GM21423 (cell line): ENCODE results near the gene PRPF40B.

Experiments
- ATAC-seq: cut with Tn5 transposase; IDR thresholded peaks from one replicate; pipeline ENCODE4 v1.9.1; 2021; ENCODE audit warnings: mild to moderate bottlenecking, moderate library complexity; ENCODE audit not compliant: unreplicated experiment

The PRPF40B gene

DNA sequence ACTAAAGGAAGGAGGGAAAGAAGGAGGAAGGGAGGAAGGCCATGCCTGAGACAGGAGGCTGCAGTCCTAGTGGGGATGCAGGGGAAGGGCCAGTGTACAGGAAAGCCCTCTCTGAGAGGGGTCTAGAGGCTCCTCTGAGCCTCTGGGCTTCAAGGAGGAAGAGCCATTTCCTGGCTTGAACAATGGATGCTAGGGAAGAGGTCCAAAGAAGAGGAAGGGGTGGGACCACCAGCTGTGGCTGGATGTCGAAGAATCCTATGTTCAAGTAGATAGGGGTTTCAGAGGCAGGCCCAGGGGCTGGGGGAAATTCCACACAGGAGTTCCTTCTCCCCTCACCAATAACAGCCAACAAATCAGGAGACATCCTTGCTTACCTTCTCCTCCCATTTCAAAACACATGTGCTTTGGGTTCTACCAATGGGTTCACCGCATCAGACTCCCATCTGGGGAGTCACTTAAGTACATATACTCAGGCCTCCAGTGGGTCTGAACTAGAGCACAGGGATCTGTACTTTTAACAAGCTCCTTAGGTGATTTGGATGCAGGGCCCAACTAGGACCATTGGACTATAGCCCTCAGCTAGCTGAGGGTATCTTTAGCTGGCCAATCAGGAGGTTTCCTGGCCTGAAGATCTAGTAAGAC, 32.4 kb downstream of the PRPF40B start:
- no peak for ATAC-seq

- no peak for ATAC-seq
Observed at GRCh38 chr12:49658276-49658675, 34.9 kb downstream of the PRPF40B start.

- no peak for ATAC-seq
Observed at GRCh38 chr12:49659753-49660152, 36.4 kb downstream of the PRPF40B start.

DNA sequence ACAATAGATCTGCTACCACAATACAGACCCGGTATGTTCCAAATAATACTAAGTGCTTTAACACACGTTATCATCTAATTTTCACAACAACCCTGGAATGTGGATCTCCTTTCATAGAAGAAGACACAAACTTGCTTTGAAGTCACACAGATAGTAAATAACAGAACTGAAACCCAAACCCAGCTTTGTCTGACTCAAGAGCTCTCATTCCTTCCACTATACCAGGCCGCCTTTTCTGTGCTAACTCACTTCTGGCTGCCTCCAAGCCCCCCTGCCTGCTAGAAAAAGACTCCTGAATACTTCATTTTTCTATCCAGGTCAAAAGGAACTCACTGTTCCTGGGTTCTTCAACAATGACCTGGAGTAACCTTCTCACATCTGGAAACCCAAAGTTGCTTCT, 37.8 kb downstream of the PRPF40B start:
- no peak for ATAC-seq

GRCh38 chr12:49661746-49662145, 38.4 kb downstream of the PRPF40B start:
- no peak for ATAC-seq

DNA sequence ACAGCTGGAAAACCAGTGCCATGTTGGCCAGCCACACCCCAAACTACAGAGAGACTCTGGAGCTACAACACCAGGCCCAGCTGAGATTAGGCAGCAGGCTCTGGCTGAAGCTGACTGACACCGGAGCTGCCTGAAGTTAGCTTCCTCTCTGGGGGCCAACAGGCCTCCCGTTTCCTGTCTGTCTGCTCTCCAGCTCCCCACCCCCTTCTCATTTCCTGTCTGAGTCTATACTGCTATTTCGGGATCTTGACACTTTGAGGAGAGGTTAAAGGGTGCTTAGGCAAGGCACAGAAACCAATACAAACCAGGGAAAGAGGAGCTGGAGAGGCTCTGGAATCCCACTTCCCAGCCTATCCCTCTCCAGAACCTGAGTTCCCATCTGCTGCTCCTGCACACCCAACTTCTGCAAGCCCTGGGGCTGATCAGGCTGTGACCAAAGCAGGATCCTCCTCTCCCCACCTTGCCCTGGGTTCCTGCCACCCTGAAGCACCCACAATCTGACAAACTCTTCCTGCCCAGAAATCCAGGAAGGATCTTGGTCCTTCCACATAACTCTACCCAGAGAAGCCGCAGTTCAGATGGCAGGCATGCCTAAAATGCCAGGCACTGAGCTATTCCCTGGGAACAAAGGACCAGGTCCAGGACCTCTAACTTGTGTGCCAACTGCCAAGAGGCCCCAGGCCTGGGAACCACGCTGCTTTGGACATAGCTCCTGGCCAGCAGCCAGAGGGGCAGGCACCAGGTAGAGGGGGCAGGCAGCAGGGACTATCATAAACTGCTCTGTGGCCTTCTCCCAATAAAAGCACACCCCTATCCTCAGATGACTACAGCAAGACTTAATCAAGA, 39.9 kb downstream of the PRPF40B start:
- peak; percentile 57 for ATAC-seq

DNA sequence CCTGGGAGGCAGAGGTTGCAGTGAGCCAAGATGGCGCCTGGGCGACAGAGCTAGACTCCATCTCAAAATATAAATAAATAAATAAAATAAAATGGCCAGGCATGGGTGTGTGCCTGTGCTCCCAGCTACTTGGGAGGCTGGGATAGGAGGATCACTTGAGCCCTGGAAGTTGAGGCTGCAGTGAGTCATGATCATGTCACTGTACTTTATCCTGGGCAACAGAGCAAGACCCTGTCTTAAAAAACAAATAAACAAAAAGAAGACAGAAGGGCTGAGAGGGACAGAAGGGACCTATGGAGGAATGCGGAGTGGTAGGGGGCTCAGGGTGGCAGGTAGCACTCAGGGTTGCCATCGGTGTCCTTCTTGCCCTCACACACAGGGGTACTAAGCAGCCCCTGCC, 40.8 kb downstream of the PRPF40B start:
- no peak for ATAC-seq

GRCh38 chr12:49664591-49665239, 41.4 kb downstream of the PRPF40B start:
- ATAC-seq, result peak; percentile 49

GRCh38 chr12:49665384-49665783, 42.0 kb downstream of the PRPF40B start:
- no peak for ATAC-seq

DNA sequence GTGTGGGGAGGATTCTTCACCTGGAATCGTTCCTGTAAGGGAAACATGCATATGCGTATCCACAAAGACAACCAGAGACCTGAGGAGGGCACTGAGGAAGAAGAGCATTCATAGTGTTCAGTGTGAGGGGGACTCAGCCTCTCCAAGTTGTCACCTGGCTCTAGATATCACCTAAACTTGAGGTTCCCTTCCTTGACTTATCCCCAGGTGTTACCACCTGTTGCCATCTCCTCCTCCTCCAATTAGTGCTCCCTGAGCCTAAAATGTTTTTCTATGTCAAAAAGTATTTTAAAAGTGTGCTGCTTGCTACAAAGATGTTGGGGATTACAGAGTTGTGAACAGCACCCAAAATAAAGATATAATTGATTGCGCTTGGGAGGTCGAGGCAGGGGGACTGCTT, 42.8 kb downstream of the PRPF40B start:
- no peak for ATAC-seq

GRCh38 chr12:49667325-49668090, 44.1 kb downstream of the PRPF40B start:
- ATAC-seq, result no peak

DNA sequence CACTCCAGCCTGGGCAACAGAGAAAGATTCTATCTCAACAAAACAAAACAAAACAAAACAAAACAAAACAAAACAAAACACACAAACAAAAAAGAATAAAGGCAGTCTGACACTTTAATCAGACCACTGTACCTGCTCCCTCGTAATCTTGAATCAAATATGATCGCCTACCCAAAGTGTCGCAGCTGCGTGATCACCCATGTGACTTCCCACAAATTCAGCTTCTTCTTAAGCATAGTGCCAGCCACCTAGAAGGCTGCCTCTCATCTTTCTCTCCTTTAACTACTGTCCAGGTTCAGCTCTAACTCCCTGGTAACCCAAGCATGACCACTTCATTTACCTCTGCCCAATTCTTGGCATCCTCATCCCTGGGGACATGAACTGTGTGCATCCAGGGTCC, 46.4 kb downstream of the PRPF40B start:
- no peak for ATAC-seq

DNA sequence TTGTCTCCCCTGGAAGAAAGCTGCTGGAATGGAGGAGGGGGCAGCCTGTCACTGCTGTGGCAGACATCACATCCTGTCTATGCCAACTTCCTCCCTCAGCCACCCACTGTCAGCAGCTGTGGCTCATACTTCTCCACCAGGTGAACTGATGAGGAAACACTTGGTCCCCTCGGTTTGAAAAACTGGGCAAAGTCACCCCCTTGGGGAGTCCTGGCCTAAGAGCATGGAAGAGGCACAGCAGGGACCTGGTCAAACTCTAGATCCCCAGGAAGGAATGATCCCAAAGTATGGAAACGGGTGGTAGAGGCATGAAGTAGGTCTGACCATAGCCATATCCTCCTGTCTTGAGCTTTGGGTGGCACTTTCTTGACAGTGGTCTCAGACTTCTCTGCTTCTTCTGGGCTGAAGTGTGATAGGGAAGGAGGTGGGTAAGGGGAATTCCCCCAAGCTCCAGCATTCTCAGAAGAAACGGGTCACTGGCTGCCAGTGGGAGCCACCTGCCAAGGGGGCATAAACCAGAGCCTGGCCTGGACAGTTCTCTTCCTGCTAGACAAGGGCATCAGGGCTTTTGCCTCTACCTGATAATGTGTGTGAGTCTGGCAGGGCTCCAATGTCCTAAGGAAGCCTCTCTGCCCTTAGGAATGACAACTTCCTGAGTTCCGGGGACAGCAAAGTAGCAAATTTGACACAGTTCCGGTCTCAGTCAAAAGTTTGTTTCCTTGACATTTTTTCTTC, 47.8 kb downstream of the PRPF40B start:
- ATAC-seq, result no peak

GRCh38 chr12:49672301-49673217, 49.2 kb downstream of the PRPF40B start:
- ATAC-seq, result no peak

GRCh38 chr12:49673446-49674317, 50.3 kb downstream of the PRPF40B start:
- no peak for ATAC-seq

DNA sequence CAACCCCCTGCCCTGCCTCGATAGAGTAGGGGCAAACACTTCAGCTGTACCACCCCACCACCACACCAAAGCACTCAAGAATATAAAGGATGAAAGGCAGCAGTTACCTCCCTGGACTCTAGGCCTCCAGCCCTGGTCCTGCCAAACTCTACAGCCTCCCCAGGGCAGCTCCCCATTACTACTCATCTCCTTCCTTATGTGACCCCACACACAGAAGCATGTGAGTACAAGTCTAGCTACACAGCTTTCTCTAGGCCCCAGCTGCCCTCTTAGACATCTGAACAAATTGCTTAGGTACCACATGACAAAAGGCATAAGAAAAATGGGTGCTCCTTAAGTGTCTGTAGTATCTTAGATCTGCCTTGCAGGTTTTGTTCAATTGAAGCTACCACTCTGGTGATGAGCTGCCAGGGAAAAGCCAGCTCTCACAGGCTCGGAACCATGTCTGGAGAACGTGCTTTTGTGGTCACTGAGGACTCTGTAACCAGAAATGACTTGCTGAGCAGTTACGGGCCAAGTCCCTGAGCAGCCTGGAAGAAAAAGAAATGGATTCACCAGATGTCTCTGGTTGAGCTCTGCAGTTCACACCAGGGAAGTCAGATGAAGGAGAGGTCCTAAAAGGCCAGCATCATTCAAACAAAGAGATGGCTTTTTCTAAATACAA, 51.1 kb downstream of the PRPF40B start:
- ATAC-seq, result no peak

DNA sequence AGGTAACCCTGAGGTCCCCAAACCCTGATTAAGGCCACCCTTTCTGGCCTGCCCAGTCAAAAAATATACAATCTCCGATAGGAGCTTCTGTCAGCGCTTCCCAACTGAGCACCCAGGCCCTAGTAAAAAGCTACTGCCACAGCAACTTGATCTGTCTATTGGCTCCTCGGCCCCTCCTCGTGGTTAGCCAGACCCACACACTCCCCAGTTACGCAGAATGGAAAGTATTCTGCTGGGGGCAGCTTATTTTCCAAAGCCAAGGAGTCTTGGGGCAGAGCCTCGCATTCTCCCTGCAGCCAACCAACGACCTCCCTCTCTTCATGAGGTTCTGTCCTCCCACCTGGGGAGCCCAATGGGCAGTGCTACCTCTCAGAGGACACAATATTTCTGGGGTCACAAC, 51.8 kb downstream of the PRPF40B start:
- no peak for ATAC-seq

DNA sequence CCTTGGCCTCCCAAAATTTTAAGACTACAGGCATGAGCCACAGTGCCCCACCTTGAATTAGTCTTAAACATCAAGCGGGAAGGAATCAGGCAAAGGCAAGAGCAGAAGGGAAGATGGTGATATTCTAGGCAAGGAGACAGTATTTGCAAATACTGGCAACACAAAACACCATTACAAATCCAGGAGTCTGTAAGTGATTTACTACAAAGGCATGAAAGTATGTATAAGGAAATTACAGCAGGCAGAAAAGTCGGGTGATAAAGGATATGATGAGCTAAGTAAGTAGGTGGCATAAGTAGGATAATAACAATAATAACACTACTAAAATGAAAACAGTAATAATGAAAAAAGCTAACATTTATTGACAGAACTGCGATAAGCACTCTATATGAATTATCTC, 55.4 kb downstream of the PRPF40B start:
- no peak for ATAC-seq
